HUES48 (cell line): Measurements from ENCODE around the gene PLAC1.

ENCODE experiments used
- H3K27ac ChIP-seq: one replicate; pipeline ENCODE4 v1.7.0; 2013; ENCODE audit warnings: low read depth, low read length, inconsistent platforms
- H3K27me3 ChIP-seq: 2 replicates; pipeline ENCODE4 v1.6.1; 2013; ENCODE audit warnings: mild to moderate bottlenecking, low read length; ENCODE audit not compliant: control insufficient read depth, insufficient read depth
- H3K36me3 ChIP-seq: 2 replicates; pipeline ENCODE4 v1.6.1; 2013; ENCODE audit warnings: low read length; ENCODE audit not compliant: control insufficient read depth, insufficient read depth
- H3K4me1 ChIP-seq: 2 replicates; pipeline ENCODE4 v1.6.1; 2013; ENCODE audit warnings: mild to moderate bottlenecking, low read length; ENCODE audit not compliant: control insufficient read depth, insufficient read depth
- H3K4me3 ChIP-seq: 2 replicates; pipeline ENCODE4 v1.5.1; 2013; ENCODE audit warnings: mild to moderate bottlenecking, low read depth, low read length
- H3K9ac ChIP-seq: 2 replicates; pipeline ENCODE4 v1.6.1; 2013; ENCODE audit warnings: mild to moderate bottlenecking, low read depth, low read length, moderate library complexity
- H3K9me3 ChIP-seq: 2 replicates; pipeline ENCODE4 v1.6.1; 2013; ENCODE audit warnings: low read length; ENCODE audit not compliant: control insufficient read depth, insufficient read depth

Gene PLAC1

DNA sequence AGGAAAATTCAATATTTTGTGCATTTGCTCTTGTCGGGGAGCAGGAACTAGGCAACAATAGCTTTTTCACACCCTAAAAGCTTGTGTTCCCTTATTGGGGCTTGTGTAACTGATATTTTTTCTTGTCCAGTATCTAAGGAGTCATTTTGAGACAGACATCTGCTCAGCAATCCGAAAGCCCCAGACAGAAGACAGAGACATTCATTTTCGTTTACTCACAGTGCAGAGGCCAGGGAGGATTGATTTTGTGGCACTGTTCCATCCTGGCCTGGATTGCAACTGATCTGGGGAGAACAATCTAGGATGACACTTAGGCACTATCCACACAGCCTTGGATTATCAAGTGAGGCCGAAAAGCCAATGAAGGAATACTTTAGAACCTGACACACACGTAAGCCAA is 27.4 kb upstream of the PLAC1 start:
- no peak overlapping the region for H3K27ac ChIP-seq
- H3K4me1 ChIP-seq = 0 out of 2 replicates have a peak, but pooled peaks cover 4% of the 10 kb centered on the region
- no peaks in the 10 kb centered on the region for H3K9me3 ChIP-seq
- H3K4me3 ChIP-seq = no peak overlapping the region
- no peaks in the 10 kb centered on the region for H3K27me3 ChIP-seq
- H3K36me3 ChIP-seq = no peaks in the 10 kb centered on the region
- H3K9ac ChIP-seq = no peak overlapping the region

DNA sequence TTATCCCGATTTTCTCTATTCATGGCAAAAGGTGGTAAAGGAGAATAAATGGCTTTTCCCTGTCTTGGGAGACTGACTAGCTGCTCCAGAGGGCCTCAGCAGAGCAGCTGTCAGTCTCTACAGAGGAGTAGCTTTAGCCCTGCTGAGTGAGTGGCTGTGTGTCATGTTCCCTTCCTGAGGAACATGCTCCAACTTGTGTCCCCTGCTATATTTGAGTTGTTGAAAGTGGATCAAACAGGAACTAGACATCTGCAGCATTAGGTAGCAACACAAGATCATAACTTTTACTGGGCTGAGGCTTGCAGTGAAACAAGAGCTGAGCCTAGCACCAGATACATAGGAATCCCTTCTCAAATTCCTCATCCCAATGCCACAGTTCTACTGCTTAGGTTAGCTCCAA is 26.7 kb upstream of the PLAC1 start:
- no peak overlapping the region for H3K27ac ChIP-seq
- no peaks in the 10 kb centered on the region for H3K36me3 ChIP-seq
- 0 out of 2 replicates have a peak, but pooled peaks cover 4% of the 10 kb centered on the region for H3K4me1 ChIP-seq
- H3K9me3 ChIP-seq = no peaks in the 10 kb centered on the region
- no peaks in the 10 kb centered on the region for H3K27me3 ChIP-seq
- H3K4me3 ChIP-seq = no peak overlapping the region
- H3K9ac ChIP-seq = no peak overlapping the region

DNA sequence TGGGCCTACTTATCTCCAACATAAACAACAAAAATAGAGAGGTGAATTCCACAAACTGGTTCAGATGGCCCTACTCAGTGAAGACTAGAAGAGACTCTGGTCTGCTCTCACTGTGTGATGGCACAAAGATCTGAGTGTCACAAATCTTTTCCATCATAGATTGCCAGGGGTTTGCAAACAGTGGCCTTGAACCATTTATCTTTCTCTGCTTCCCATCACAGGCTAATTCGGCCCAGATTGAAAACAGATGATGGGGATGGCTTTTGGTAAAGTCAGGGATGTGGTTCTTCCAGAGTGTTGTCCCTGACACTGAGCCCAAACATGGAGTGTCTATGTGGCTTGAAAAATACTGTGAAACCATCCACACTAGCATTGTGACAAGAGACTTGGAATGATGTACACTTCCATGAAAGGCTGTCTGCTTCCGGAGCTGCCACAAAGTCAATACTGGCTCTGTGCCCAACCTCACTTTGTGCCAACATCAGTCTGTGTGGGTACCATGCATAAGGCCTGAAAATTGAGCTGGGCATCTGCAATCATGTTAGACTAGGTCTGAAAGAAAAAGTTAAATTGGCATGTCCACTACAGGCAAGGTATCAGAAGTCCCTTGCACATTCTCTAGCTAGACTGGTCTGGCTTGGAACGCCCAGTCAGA is 25.2 kb upstream of the PLAC1 start:
- no peak overlapping the region for H3K4me3 ChIP-seq
- H3K27ac ChIP-seq = no peak overlapping the region
- H3K4me1 ChIP-seq = no peaks in the 10 kb centered on the region
- H3K36me3 ChIP-seq = no peaks in the 10 kb centered on the region
- H3K9ac ChIP-seq = no peak overlapping the region
- H3K27me3 ChIP-seq = no peaks in the 10 kb centered on the region
- no peaks in the 10 kb centered on the region for H3K9me3 ChIP-seq

DNA sequence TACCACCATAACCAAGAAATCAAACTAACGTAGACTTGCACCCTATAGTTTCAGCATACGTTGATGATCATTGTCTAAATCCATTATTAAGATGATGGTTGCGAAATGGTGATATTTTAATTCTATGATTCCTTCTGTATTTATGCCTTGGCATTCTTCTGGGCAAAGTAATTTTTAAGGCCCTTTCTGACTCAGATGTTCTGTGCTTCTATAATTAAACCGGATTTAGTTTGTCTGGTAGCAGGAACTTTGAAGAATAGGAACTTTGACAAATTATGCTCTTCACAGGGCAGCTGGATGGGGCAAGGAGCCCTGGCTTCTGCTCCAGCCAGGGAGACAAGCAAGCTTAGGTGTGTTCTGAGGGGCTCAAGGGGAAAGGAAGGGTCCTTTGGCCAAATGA is 23.8 kb upstream of the PLAC1 start:
- H3K4me1 ChIP-seq = no peaks in the 10 kb centered on the region
- H3K9me3 ChIP-seq = no peaks in the 10 kb centered on the region
- no peak overlapping the region for H3K9ac ChIP-seq
- no peaks in the 10 kb centered on the region for H3K36me3 ChIP-seq
- H3K27me3 ChIP-seq = no peaks in the 10 kb centered on the region
- no peak overlapping the region for H3K27ac ChIP-seq
- H3K4me3 ChIP-seq = no peak overlapping the region

DNA sequence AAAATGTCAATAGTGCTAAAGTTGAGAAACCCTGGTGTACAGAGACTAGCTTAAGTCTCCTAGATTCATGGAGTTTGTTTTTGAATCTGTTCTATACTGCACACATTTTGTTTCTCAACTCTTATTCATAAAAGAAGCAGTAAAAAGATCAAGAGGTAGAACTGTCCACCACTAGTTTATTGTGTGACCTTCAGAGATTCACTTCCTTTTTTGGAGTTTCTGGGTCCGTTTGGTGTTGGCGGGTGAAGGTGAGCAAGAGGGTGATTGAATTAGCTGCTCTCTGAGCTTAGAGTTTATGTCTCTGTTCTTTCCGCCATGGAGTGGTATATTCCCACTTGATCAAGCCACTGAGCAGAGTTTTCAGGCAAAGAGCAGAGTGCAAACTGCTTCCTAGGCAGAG is 21.4 kb upstream of the PLAC1 start:
- H3K4me3 ChIP-seq = no peak overlapping the region
- H3K27ac ChIP-seq = no peak overlapping the region
- H3K4me1 ChIP-seq = no peaks in the 10 kb centered on the region
- no peaks in the 10 kb centered on the region for H3K36me3 ChIP-seq
- H3K9me3 ChIP-seq = no peaks in the 10 kb centered on the region
- no peaks in the 10 kb centered on the region for H3K27me3 ChIP-seq
- no peak overlapping the region for H3K9ac ChIP-seq

DNA sequence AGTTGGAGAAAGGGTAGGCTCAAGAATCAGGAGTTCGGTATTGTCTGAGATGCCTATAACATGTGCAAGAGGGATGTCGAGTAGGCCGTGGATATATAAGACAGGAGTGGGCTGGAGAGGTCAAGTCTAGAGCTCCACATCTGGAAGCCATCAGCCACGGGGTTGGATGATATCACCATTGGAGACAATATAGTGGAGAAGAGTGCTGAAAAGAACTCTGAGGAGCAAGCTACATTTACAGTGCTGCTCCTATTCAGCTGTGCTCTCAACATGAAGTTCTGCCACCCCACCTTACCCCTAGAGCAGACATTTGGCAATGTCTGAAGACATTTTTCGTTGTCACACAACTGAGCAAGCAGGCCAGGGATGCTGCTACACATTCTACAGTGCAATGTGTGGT is 20.9 kb upstream of the PLAC1 start:
- no peaks in the 10 kb centered on the region for H3K27me3 ChIP-seq
- no peaks in the 10 kb centered on the region for H3K9me3 ChIP-seq
- H3K27ac ChIP-seq = no peak overlapping the region
- H3K36me3 ChIP-seq = no peaks in the 10 kb centered on the region
- H3K4me3 ChIP-seq = no peak overlapping the region
- no peaks in the 10 kb centered on the region for H3K4me1 ChIP-seq
- H3K9ac ChIP-seq = no peak overlapping the region

DNA sequence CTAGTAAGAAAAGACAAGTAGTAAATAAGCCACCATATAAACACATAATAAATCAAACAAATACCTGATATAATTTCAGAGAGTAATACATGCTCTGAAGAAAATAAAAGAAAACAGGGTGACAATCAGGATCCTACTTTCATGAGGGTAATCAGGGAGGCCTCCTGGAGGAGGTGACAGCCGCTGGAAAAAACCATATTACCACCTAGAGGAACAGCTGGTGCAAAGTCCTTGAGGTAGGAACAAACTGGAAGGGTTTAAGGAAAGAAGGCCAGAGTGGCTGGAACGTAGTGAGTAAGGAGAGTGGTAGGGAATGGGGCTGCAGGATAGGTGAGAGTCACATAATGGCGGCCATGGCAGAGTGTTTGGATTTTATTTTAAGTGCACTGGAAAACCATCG is 19.1 kb upstream of the PLAC1 start:
- Histone ChIP-seq H3K27ac (no peak overlapping the region), H3K4me1 (no peaks in the 10 kb centered on the region), H3K36me3 (no peaks in the 10 kb centered on the region), H3K4me3 (no peak overlapping the region), H3K9ac (no peak overlapping the region), H3K27me3 (peaks cover 3% of the 10 kb centered on the region; the same call in 1 of the 2 replicates), H3K9me3 (no peaks in the 10 kb centered on the region)

DNA sequence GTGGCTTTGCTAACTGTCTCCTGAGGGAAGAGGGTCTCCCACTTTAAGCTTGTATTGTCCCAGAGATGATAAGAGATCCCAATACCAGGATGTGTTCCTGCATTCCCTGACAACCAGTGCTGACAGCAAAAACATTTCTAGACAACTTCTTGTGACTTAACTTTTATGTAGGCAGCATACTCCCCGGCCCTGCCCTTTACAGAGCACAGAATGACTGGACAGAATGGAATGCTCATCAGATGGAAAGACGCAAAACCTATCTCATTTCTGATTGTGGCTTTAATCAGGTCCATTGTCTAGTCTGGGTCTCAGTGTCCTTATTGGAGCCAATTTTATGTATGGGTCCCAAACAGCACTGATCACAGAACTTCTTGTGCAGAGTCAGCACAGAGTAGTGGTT is 18.2 kb upstream of the PLAC1 start:
- H3K27ac ChIP-seq = no peak overlapping the region
- H3K4me3 ChIP-seq = no peak overlapping the region
- H3K36me3 ChIP-seq = no peaks in the 10 kb centered on the region
- H3K4me1 ChIP-seq = no peaks in the 10 kb centered on the region
- no peaks in the 10 kb centered on the region for H3K9me3 ChIP-seq
- no peak overlapping the region for H3K9ac ChIP-seq
- peaks cover 3% of the 10 kb centered on the region; the same call in 1 of the 2 replicates for H3K27me3 ChIP-seq

DNA sequence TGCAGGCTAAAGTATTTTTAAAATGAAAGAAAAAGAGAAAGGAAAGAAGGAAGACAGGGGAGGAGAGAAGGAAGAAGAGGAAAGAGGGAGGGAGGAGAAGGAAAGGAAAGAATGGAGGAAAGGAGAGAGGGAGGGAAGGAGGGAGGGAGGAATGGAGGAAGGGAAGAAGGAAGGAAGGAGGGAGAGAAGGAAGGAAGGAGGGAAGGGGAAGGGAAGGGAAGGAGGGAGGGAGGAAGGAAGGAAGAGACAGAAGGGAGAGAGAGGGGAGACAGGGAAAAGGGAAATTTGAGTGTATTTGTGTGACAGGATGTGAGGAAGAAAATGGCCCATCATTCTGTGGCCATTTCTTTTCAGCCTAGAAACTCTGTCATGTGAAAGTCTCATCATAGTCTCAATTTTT is 14.9 kb upstream of the PLAC1 start:
- Histone ChIP-seq H3K36me3 (no peaks in the 10 kb centered on the region), H3K4me1 (0 out of 2 replicates have a peak, but pooled peaks cover 4% of the 10 kb centered on the region), H3K4me3 (no peak overlapping the region), H3K27ac (no peak overlapping the region), H3K9ac (no peak overlapping the region), H3K27me3 (peaks cover 7% of the 10 kb centered on the region; the same call in 1 of the 2 replicates), H3K9me3 (no peaks in the 10 kb centered on the region)

DNA sequence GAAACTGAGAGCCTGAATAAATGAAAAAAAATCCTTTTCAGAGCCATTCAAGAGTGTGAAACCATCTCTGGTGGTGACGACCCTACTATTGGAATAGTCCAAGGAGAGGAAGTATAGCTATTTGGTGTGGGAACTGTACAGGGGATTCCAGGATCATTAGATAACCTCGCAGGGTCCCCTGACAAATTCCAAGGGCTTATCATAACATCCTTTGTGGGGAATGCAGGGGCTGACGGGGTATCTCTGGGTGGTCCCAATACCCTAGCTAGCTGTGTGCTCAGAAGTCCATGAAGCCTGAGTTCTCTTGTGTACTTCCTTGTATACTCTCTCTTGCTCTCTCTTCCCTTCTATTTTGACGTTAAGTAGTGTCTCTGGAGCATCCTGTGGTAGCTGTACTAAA is 13.8 kb upstream of the PLAC1 start:
- Histone ChIP-seq H3K9me3 (no peaks in the 10 kb centered on the region), H3K27ac (no peak overlapping the region)

DNA sequence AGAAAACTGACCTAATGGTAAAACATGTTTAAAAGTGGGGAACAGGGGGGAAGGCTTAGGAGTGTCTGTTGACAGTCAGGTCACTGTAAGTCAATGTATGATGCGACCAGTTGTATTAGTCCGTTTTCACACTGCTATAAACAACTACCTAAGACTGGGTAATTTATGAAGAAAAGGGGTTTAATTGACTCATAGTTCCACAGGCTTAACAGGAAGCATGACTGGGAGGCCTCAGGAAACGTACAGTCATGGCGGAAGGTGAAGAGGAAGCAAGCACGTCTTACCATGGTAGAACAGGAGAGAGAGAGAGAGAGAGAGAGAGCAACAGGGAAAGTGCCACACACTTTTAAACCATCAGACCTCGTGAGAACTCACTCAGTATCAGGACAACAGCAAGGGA is 13.0 kb upstream of the PLAC1 start:
- Histone ChIP-seq H3K4me3 (no peak overlapping the region), H3K9me3 (no peaks in the 10 kb centered on the region), H3K27ac (no peak overlapping the region), H3K9ac (no peak overlapping the region), H3K4me1 (0 out of 2 replicates have a peak, but pooled peaks cover 4% of the 10 kb centered on the region), H3K36me3 (no peaks in the 10 kb centered on the region), H3K27me3 (peaks cover 10% of the 10 kb centered on the region)

More for the DNA sequence above, 13.8 kb upstream of the PLAC1 start:
- Histone ChIP-seq H3K36me3 (no peaks in the 10 kb centered on the region), H3K27me3 (peaks cover 7% of the 10 kb centered on the region; the same call in 1 of the 2 replicates), H3K9ac (no peak overlapping the region), H3K4me1 (0 out of 2 replicates have a peak, but pooled peaks cover 4% of the 10 kb centered on the region), H3K4me3 (no peak overlapping the region)
